ENCODE measurements around the gene GFM2.
"Not testable (repeated sequence)": the region's sequence is repeated elsewhere in the genome, so short reads cannot be mapped to it uniquely, and the experiment has no call there.

GFM2 gene, protein sequence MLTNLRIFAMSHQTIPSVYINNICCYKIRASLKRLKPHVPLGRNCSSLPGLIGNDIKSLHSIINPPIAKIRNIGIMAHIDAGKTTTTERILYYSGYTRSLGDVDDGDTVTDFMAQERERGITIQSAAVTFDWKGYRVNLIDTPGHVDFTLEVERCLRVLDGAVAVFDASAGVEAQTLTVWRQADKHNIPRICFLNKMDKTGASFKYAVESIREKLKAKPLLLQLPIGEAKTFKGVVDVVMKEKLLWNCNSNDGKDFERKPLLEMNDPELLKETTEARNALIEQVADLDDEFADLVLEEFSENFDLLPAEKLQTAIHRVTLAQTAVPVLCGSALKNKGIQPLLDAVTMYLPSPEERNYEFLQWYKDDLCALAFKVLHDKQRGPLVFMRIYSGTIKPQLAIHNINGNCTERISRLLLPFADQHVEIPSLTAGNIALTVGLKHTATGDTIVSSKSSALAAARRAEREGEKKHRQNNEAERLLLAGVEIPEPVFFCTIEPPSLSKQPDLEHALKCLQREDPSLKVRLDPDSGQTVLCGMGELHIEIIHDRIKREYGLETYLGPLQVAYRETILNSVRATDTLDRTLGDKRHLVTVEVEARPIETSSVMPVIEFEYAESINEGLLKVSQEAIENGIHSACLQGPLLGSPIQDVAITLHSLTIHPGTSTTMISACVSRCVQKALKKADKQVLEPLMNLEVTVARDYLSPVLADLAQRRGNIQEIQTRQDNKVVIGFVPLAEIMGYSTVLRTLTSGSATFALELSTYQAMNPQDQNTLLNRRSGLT

DNA sequence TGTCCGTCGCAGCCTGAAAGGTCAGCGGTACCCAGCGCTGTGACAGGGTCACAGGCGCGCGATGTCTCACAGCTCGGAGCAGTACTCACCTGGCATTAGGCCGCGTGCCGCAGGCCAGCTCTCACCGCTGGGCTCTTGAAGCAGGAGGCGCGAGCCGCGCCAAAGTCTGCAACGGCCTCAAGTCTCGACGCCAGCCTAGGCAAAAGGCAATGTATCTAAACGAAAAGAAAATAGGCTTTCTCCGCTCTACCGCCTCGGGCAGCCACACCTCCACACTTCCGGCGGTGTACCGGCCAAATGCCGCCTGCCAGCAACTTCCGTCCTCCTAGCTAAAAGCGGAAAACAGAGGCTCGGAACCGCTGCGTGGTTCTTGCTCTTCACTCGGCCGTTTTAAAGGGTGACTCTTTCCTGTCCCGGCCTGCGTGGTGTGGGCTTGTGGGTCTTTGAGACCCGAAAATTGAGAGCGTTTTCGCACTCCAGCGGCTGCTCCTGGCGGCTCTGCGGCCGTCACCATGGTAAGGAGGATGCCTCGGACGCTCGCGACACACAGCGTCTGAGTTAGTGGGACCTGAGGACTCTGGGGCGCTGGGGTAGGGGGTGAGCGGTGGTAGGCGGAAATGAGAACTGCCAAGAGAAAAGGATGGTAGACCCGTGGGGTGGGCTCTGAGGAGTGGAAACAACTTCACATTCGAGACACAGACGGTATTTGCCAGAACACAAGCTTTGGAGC is at the start of gene GFM2, which contains the start of gene NSA2:
Gene GFM2 (minus strand): TSS at position 269 of the 730 bp plus-strand sequence. CDS start 3,375 bp downstream, outside the sequence.
Gene NSA2 (plus strand): TSS at position 401 of the 730 bp plus-strand sequence. CDS start 112 bp downstream, at position 513.
- H3K9ac ChIP-seq (ENCODE audit: low read depth, low read length): peak within 1 kb of the TSS; percentile 91
- peaks cover 7% of the 10 kb centered on the region for H3K36me3 ChIP-seq (ENCODE audit: insufficient read depth, low read length)
- no peaks in the 10 kb centered on the region for H3K9me3 ChIP-seq (ENCODE audit: control insufficient read depth, insufficient read depth, low read length)
- H3K4me1 ChIP-seq (ENCODE audit: insufficient read depth, low read length): no peaks in the 10 kb centered on the region

DNA sequence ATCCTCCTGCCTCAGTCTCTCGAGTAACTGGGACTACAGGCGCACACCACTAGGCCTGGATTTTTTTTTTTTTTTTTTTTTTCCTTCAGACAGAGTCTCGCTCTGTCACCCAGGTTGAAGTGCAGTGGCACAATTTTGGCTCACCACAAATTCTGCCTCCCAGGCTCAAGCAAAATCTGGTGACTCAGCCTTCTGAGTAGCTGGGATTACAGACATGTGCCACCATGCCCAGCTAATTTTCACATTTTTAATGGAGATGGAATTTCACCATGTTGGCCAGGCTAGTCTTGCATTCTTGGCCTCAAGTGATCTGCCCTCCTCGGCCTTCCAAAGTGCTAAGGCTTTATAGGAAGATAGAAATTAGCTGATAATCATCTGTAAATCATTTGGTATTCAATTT is 44.0 kb upstream of the GFM2 start:
- H3K9ac ChIP-seq (ENCODE audit: low read depth, low read length): no peak overlapping the region
- peaks cover 3% of the 10 kb centered on the region; the same call in 1 of the 2 replicates for H3K36me3 ChIP-seq (ENCODE audit: insufficient read depth, low read length)
- H3K9me3 ChIP-seq (ENCODE audit: control insufficient read depth, insufficient read depth, low read length): no peaks in the 10 kb centered on the region
- H3K4me1 ChIP-seq (ENCODE audit: insufficient read depth, low read length): peaks cover 6% of the 10 kb centered on the region

DNA sequence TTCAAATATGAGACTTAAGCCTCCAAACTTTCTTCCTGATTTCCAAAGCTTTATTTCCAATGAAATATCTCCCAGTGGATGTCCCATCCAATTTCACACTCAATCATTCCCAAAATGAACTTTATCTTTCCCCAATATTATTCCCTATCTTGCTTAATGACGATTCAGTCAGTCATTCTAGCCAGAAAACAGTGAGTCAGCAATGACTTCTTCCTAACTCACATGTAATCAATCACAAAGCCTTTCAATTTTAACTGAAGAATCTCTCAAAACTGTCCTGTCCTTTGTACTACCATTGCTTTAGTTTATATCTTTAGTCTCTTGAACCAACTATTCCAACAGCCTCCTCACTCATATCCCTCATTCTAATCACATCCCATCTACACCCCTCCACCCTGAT is 35.0 kb upstream of the GFM2 start:
- H3K36me3 ChIP-seq (ENCODE audit: insufficient read depth, low read length): peaks cover 29% of the 10 kb centered on the region
- H3K9ac ChIP-seq (ENCODE audit: low read depth, low read length): no peak overlapping the region
- H3K9me3 ChIP-seq (ENCODE audit: control insufficient read depth, insufficient read depth, low read length): no peaks in the 10 kb centered on the region
- no peaks in the 10 kb centered on the region for H3K4me1 ChIP-seq (ENCODE audit: insufficient read depth, low read length)

DNA sequence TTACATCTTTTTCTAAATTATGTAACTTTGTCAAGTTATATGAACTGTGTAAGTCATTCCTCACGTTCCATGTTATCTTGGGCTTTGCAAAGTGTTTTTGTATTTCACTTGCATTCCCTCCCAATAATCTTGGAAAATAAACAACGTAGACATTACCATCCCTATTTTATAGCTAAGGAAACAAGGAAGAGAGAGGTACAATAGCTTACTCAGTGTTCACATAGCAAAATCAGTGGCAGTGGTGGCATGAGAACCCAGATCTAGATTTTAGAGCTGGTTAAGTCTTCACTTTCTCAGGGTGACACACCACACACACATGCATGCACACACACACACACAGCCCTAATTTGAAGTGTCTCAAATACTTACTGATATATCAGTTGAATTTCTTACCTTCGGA is 34.3 kb upstream of the GFM2 start:
- H3K36me3 ChIP-seq (ENCODE audit: insufficient read depth, low read length): peaks cover 29% of the 10 kb centered on the region
- H3K9ac ChIP-seq (ENCODE audit: low read depth, low read length): no peak overlapping the region
- no peaks in the 10 kb centered on the region for H3K9me3 ChIP-seq (ENCODE audit: control insufficient read depth, insufficient read depth, low read length)
- no peaks in the 10 kb centered on the region for H3K4me1 ChIP-seq (ENCODE audit: insufficient read depth, low read length)

DNA sequence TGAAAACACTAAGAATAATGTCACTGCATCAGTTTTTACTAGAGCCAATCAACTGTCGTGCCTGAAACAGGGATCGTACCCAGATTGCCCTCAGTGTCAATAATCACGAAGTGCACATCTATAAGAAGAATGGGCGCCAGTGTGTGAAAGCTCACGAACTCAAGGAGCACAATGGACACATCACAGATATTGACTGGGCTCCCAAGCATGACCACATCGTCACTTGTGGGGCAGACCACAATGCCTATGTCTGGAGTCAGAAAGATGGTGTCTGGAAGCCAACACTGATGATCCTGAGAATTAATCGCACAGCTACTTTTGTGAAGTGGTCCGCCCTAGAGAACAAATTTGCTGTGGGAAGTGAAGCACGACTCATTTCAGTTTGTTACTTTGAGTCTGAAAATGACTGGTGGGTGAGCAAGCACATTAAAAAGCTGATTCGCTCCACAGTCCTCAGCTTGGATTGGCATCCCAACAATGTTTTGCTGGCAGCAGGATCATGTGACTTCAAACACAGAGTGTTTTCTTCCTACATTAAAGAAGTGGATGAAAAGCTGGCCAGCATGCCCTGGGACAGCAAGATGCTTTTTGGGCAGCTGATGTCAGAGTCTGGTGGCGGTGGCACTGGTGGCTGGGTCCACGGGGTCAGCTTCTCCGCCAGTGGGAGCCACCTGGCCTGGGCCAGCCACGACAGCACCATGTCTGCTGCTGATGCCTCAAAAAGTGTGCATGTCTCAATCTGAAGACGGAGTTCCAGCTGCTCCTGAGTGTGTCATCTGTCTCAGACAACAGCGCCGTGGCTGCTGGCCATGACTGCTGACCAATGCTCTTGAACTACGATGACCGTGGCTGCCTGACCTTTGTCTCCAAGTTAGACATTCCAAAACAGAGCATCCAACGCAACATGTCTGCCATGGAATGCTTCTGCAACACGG is 32.3 kb upstream of the GFM2 start:
- H3K9me3 ChIP-seq (ENCODE audit: control insufficient read depth, insufficient read depth, low read length): no peaks in the 10 kb centered on the region
- no peak overlapping the region for H3K9ac ChIP-seq (ENCODE audit: low read depth, low read length)
- H3K4me1 ChIP-seq (ENCODE audit: insufficient read depth, low read length): no peaks in the 10 kb centered on the region
- H3K36me3 ChIP-seq (ENCODE audit: insufficient read depth, low read length): peaks cover 25% of the 10 kb centered on the region

DNA sequence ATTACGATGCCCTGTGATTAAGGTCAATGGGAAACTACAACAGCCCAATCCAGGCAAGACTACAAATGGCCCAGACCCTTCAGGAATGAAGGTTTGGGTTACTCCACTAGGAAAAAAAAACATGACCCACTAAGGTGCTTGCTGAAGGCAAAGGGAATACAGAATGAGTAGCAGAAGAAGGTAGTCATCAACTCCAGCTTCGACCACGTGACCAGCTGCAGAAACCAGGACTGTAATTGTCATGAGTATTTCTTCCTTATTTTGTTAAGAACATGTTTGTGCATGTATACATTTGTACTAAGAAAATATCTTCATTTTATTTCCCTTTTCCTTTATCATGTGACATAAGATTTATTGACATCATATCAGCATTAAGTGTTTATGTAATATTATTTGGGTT is 24.8 kb upstream of the GFM2 start:
- H3K36me3 ChIP-seq (ENCODE audit: insufficient read depth, low read length): peaks cover 43% of the 10 kb centered on the region
- H3K9ac ChIP-seq (ENCODE audit: low read depth, low read length); H3K4me1 ChIP-seq (ENCODE audit: insufficient read depth, low read length); H3K9me3 ChIP-seq (ENCODE audit: control insufficient read depth, insufficient read depth, low read length): not testable (repeated sequence)

DNA sequence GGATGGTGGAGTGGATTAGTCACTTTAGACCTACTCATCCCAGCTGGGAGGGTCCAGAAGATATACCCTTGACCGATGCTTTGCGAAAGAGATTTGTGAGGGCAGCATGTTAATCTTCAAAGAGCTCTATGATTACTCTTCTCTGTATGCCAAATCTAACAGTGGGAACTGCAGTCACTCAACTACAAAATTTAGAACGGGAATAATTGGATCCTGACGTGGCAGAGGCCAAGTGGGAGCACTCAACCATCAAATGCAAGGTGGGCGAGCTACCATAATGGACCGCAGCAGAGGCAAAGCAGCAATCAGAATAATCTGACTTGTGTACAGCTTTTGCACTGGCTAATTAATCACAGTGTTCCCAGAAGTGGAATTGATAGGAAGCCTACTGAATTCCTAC is 20.5 kb upstream of the GFM2 start:
- Histone ChIP-seq H3K4me1 (ENCODE audit: insufficient read depth, low read length) (no peaks in the 10 kb centered on the region), H3K36me3 (ENCODE audit: insufficient read depth, low read length) (peaks cover 48% of the 10 kb centered on the region), H3K9me3 (ENCODE audit: control insufficient read depth, insufficient read depth, low read length) (no peaks in the 10 kb centered on the region), H3K9ac (ENCODE audit: low read depth, low read length) (no peak overlapping the region)

DNA sequence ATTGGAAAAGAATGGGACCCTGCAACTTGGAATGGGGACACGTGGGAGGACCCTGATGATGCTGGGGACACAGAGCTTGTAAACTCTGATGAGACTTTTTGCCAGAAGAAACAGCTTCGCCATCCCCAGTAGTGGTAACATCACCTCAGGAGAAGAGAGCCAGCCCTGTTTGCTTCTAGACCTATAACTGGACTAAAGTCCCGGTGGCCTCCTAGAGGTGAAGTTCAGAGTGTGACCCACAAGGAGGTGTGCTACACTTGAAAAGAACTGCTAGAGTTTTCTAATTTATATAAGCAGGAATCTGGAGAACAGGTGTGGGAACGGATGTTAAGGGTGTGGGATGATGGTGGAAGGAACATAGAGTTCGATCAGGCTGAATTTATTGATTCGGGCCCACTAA is 19.9 kb upstream of the GFM2 start:
- Histone ChIP-seq H3K36me3 (ENCODE audit: insufficient read depth, low read length) (peaks cover 45% of the 10 kb centered on the region), H3K9ac (ENCODE audit: low read depth, low read length) (no peak overlapping the region), H3K9me3 (ENCODE audit: control insufficient read depth, insufficient read depth, low read length) (no peaks in the 10 kb centered on the region), H3K4me1 (ENCODE audit: insufficient read depth, low read length) (no peaks in the 10 kb centered on the region)

DNA sequence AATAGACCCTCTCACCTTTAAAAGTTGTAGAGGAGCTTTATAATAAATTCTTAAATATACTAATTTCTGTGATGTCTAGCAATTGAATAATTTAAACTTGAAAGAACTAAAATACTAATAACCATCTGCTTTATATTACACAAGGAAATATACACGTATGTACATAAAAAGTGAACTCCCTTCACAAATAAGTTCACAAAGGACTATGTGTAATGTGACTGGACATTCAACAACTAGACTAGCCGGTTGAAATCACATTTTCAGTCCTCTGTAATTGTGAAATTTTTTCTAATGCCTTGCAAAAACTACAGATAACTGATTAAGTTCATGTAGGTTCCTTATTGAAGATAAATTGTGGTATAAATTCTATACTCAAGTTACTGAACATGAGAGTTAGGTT is 11.7 kb upstream of the GFM2 start:
- Histone ChIP-seq H3K4me1 (ENCODE audit: insufficient read depth, low read length) (no peaks in the 10 kb centered on the region), H3K9ac (ENCODE audit: low read depth, low read length) (no peak overlapping the region), H3K9me3 (ENCODE audit: control insufficient read depth, insufficient read depth, low read length) (no peaks in the 10 kb centered on the region), H3K36me3 (ENCODE audit: insufficient read depth, low read length) (peaks cover 21% of the 10 kb centered on the region)

DNA sequence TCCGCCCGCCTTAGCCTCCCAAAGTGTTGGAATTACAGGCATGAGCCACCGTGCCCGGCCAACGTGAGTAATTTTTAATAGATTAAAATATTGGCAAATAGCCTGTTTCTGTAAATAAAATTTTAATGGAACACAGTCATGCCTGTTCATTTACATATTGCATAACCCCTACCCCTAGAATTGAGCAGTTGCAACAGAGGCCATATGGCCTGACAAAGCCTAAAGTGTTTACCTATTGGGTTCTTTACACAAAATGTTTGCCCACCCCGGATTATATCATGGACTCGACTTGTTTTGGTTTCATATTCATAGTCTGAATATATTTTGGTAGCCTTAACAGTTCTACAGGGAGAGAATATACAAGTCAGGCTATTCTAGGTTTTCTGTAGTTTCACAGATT is 5.4 kb upstream of the GFM2 start:
- Histone ChIP-seq H3K9me3 (ENCODE audit: control insufficient read depth, insufficient read depth, low read length) (no peaks in the 10 kb centered on the region), H3K36me3 (ENCODE audit: insufficient read depth, low read length) (peaks cover 17% of the 10 kb centered on the region), H3K4me1 (ENCODE audit: insufficient read depth, low read length) (no peaks in the 10 kb centered on the region), H3K9ac (ENCODE audit: low read depth, low read length) (no peak overlapping the region)

DNA sequence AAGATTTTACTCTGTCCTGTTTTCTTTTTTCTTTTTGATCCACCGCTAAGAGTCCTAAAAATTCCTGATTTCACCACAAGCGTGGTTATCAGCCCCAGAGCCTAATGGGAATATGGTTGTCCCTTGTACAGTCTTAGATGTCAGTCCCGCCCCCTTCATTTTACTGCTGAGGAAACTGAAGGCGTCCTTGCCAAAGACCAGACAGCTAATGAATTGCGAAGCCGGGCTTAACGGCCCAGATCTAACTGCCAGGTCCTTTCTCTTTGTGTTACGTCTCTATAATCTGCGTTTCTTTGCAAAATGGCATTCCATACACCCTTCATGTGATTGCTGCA is 629 bp upstream of the GFM2 start:
- Histone ChIP-seq H3K4me1 (ENCODE audit: insufficient read depth, low read length) (no peaks in the 10 kb centered on the region), H3K9me3 (ENCODE audit: control insufficient read depth, insufficient read depth, low read length) (no peaks in the 10 kb centered on the region), H3K9ac (ENCODE audit: low read depth, low read length) (peak overlapping the region; percentile 91), H3K36me3 (ENCODE audit: insufficient read depth, low read length) (peaks cover 7% of the 10 kb centered on the region; the same call in 1 of the 2 replicates)

DNA sequence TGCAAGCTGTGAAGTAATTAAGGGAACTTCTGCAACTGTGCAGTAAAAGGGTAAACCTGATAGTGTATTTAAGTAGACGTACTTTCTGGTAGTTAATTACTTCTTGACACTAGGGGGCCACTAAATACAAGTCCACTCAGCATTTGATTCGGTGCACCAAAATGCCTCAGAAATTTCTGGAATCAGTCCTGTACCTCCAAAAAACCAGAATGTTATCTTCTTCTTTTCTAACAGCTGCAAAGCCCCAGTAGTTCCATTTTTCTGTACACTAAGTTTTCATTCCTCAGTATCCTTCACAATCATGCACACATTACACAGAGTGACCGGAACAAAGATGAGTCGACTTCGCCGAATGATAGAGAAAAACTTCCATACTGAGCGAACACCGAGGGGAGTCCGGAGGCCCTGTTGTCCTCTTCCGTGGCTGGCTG is 484 bp downstream of the GFM2 start:
- Histone ChIP-seq H3K9me3 (ENCODE audit: control insufficient read depth, insufficient read depth, low read length) (no peaks in the 10 kb centered on the region), H3K4me1 (ENCODE audit: insufficient read depth, low read length) (no peaks in the 10 kb centered on the region), H3K9ac (ENCODE audit: low read depth, low read length) (peak overlapping the region; percentile 91), H3K36me3 (ENCODE audit: insufficient read depth, low read length) (peaks cover 7% of the 10 kb centered on the region)

DNA sequence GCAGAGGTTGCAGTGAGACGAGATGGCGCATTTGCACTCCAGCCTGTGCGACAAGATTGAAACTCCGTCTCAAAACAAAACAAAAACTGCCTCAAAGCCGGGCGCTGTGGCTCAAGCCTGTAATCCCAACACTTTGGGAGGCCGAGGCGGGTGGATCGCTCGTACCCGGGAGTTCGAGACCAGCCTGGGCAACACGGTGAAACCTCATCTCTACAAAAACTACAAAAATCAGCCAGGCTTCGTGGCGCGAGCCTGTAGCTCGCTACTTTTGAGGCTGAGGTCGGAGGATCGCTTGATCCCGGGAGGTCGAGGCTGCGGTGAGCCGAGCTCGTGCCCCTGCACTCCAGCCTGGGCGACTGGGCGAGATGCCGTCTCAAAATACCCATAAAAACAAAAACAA is 988 bp downstream of the GFM2 start:
- peaks cover 7% of the 10 kb centered on the region for H3K36me3 ChIP-seq (ENCODE audit: insufficient read depth, low read length)
- no peaks in the 10 kb centered on the region for H3K9me3 ChIP-seq (ENCODE audit: control insufficient read depth, insufficient read depth, low read length)
- peak overlapping the region; percentile 91 for H3K9ac ChIP-seq (ENCODE audit: low read depth, low read length)
- H3K4me1 ChIP-seq (ENCODE audit: insufficient read depth, low read length): no peaks in the 10 kb centered on the region
